Pons (tissue), 1 donor: Measurements from ENCODE around the gene STUM.
A peak's percentile ranks its signal among the peaks of the same experiment; 100 is the strongest.

Experiments used
- DNase-seq: peaks from one replicate; pipeline ENCODE4 v3.0.0-alpha.2; 2016; ENCODE audit warnings: low spot score

STUM gene

GRCh38 chr1:226640321-226641136, 92.0 kb downstream of the STUM start:
- DNase-seq = no peak

GRCh38 chr1:226641671-226642231, 93.2 kb downstream of the STUM start:
- DNase-seq = no peak

- DNase-seq = no peak
These were observed 93.9 kb downstream of the STUM start for GRCh38 chr1:226642421-226642820.

GRCh38 chr1:226643177-226643576, 94.6 kb downstream of the STUM start:
- DNase-seq = no peak

- no peak for DNase-seq
These were observed 95.3 kb downstream of the STUM start for GRCh38 chr1:226643611-226644540.

- DNase-seq = no peak
These were observed 96.1 kb downstream of the STUM start for GRCh38 chr1:226644541-226645176.

- no peak for DNase-seq
These were observed 96.9 kb downstream of the STUM start for GRCh38 chr1:226645279-226645976.

- no peak for DNase-seq
These were observed 97.7 kb downstream of the STUM start for GRCh38 chr1:226646026-226646869.

GRCh38 chr1:226646870-226647449, 98.4 kb downstream of the STUM start:
- no peak for DNase-seq

- DNase-seq = no peak
These were observed 99.2 kb downstream of the STUM start for GRCh38 chr1:226647719-226648118.

GRCh38 chr1:226648421-226648820, 99.9 kb downstream of the STUM start:
- no peak for DNase-seq

- DNase-seq = no peak
These were observed 100.7 kb downstream of the STUM start for GRCh38 chr1:226649244-226649643.

GRCh38 chr1:226649780-226650179, 101.2 kb downstream of the STUM start:
- DNase-seq = peak; percentile 59

GRCh38 chr1:226650236-226650841, 101.8 kb downstream of the STUM start:
- DNase-seq = peak; percentile 54

- no peak for DNase-seq
These were observed 102.6 kb downstream of the STUM start for GRCh38 chr1:226651041-226651731.

- no peak for DNase-seq
These were observed 103.2 kb downstream of the STUM start for GRCh38 chr1:226651732-226652105.

GRCh38 chr1:226652613-226653012, 104.0 kb downstream of the STUM start:
- DNase-seq = no peak

GRCh38 chr1:226653311-226653921, 104.9 kb downstream of the STUM start:
- DNase-seq = no peak
